Endodermal cell (in vitro differentiated cells): ENCODE results near the gene MTF1. TPM values are rescaled to one million over a fixed set of nuclear protein-coding genes. Genes with fewer than 3 reads are reported as not detected.

Source experiments
- DNase-seq: peaks from one replicate; pipeline ENCODE4 v3.0.0-alpha.2; 2017
- H3K27ac ChIP-seq: 2 replicates; pipeline ENCODE4 v1.5.1; 2013; ENCODE audit warnings: mild to moderate bottlenecking, low read depth, low read length, moderate library complexity
- H3K27me3 ChIP-seq: 2 replicates; pipeline ENCODE4 v1.6.1; 2013; ENCODE audit warnings: mild to moderate bottlenecking, low read length, moderate library complexity; ENCODE audit not compliant: insufficient read depth, control insufficient read depth, poor library complexity, severe bottlenecking
- H3K36me3 ChIP-seq: 2 replicates; pipeline ENCODE4 v1.7.0; 2013; ENCODE audit warnings: mild to moderate bottlenecking, low read length, moderate library complexity; ENCODE audit not compliant: control insufficient read depth, insufficient read depth
- H3K4me1 ChIP-seq: one replicate; pipeline ENCODE4 v1.7.0; 2013; ENCODE audit warnings: low read length; ENCODE audit not compliant: control insufficient read depth, insufficient read depth
- H3K4me3 ChIP-seq: 2 replicates; pipeline ENCODE4 v1.5.1; 2013; ENCODE audit warnings: mild to moderate bottlenecking, low read length, moderate library complexity
- H3K9ac ChIP-seq: 2 replicates; pipeline ENCODE4 v1.6.1; 2013; ENCODE audit warnings: mild to moderate bottlenecking, low read length, moderate library complexity; ENCODE audit not compliant: poor library complexity, severe bottlenecking; ENCODE audit errors: extremely low read depth
- H3K9me3 ChIP-seq: 2 replicates; pipeline ENCODE4 v1.6.1; 2013; ENCODE audit warnings: mild to moderate bottlenecking, low read length, moderate library complexity; ENCODE audit not compliant: control insufficient read depth
- H3K27ac Mint-ChIP-seq: 2 replicates; pipeline ENCODE4 v1.8.0; 2020; ENCODE audit warnings: mixed read lengths
- H3K27me3 Mint-ChIP-seq: 2 replicates; pipeline ENCODE4 v1.8.0; 2021; ENCODE audit warnings: mild to moderate bottlenecking, mixed read lengths; ENCODE audit not compliant: insufficient read depth
- H3K36me3 Mint-ChIP-seq: 2 replicates; pipeline ENCODE4 v1.8.0; 2020; ENCODE audit warnings: low read depth, mixed read lengths
- H3K4me1 Mint-ChIP-seq: 2 replicates; pipeline ENCODE4 v1.8.0; 2020; ENCODE audit warnings: mixed read lengths
- H3K4me3 Mint-ChIP-seq: 2 replicates; pipeline ENCODE4 v1.8.0; 2020; ENCODE audit warnings: mild to moderate bottlenecking, moderate library complexity, mixed read lengths
- H3K9me3 Mint-ChIP-seq: 2 replicates; pipeline ENCODE4 v1.8.0; 2020; ENCODE audit warnings: mild to moderate bottlenecking, mixed read lengths
- WGBS, 2 experiments: methylation state at CpG; one replicate each; pipeline versions ENCODE4 v1.1.5 to v1.1.7; 2013; ENCODE audit warnings: missing lambda C conversion rate in 2 of 2, mixed read lengths in 1 of 2; ENCODE audit not compliant: insufficient coverage in 1 of 2, insufficient read length in 1 of 2; 5-methylcytosine and 5-hydroxymethylcytosine counted together
- total RNA-seq, 2 donors: library from RNA; stranded (reverse); fragmentation: NEBNext Ultra II Directional in 1 of 2; extraction: Animal tissue kit (Norgen Biotek cat#: 25700) in 1 of 2; gene quantifications; 2 replicates in 1 of 2; 3 replicates in 1 of 2; pipeline ENCODE4 v1.2.1, GENCODE V29; 2021
- TF ChIP-seq, protein P1 (sequence below): fragments of 200-600 bp; sonication (generic); conservative IDR thresholded peaks from 2 replicates; pipeline ENCODE4 v1.5.0; 2021; ENCODE audit warnings: antibody characterized with exemption, mild to moderate bottlenecking

MTF1 gene
- total RNA-seq, 2 donors from 2014 or later: 16.6 to 17.1 TPM

DNA sequence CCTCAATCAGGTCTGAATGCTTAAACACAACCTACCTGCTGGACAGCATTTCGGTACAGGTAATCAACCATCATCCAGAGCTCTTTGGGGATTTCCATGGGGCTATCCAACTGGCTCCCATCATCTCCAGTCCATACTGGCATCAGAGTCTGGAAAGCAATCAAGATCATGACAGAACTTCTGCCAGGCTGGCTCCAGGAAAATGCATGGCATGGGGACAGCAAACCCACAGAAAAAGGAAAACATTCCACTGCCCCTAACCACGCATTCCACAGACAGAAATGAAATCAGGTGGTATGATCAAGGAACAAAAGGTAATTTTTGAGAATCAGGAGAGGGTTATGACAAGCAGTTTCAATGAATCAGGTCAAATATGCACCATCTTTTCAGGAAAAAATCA is 9.1 kb upstream of the MTF1 start:
- H3K4me1 ChIP-seq: no peaks in the 10 kb centered on the region
- H3K4me3 ChIP-seq: no peak overlapping the region
- no peaks in the 10 kb centered on the region for H3K27me3 ChIP-seq
- H3K27me3 Mint-ChIP-seq: no peaks in the 10 kb centered on the region
- H3K27ac Mint-ChIP-seq: no peak overlapping the region
- H3K4me1 Mint-ChIP-seq: no peaks in the 10 kb centered on the region
- DNase-seq: no peak
- peaks cover 39% of the 10 kb centered on the region for H3K36me3 Mint-ChIP-seq
- 92 to 94% methylated on average over 1 to 2 of the region's 2 CpGs for WGBS, 2 experiments
- no peaks in the 10 kb centered on the region for H3K9me3 ChIP-seq
- no peak overlapping the region for H3K27ac ChIP-seq
- TF ChIP-seq, protein P1, sequence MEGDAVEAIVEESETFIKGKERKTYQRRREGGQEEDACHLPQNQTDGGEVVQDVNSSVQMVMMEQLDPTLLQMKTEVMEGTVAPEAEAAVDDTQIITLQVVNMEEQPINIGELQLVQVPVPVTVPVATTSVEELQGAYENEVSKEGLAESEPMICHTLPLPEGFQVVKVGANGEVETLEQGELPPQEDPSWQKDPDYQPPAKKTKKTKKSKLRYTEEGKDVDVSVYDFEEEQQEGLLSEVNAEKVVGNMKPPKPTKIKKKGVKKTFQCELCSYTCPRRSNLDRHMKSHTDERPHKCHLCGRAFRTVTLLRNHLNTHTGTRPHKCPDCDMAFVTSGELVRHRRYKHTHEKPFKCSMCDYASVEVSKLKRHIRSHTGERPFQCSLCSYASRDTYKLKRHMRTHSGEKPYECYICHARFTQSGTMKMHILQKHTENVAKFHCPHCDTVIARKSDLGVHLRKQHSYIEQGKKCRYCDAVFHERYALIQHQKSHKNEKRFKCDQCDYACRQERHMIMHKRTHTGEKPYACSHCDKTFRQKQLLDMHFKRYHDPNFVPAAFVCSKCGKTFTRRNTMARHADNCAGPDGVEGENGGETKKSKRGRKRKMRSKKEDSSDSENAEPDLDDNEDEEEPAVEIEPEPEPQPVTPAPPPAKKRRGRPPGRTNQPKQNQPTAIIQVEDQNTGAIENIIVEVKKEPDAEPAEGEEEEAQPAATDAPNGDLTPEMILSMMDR: no peak
- H3K9ac ChIP-seq: no peak overlapping the region
- peaks cover 19% of the 10 kb centered on the region for H3K36me3 ChIP-seq
- no peak overlapping the region for H3K4me3 Mint-ChIP-seq
- H3K9me3 Mint-ChIP-seq: no peaks in the 10 kb centered on the region

DNA sequence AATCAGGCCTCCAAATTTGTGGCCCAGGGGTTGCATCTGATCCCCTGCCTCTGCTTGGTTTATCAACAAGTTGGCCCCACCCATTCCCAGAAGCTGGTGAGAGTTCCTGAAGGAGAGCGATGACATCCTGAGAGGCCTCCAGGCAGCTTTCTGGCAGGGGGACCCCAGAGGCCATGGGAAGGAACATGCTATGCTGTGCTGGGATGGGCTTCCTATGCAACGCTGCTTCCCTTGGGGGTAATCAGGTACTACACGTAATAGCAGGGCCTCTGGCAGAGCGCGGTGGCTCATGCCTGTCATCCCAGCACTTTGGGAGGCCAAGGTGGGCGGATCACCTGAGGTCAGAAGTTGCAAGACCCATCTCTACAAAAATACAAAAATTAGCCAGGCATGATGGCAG is 8.4 kb upstream of the MTF1 start:
- H3K27me3 Mint-ChIP-seq: no peaks in the 10 kb centered on the region
- H3K27ac Mint-ChIP-seq: no peak overlapping the region
- no peak overlapping the region for H3K4me3 Mint-ChIP-seq
- no peak overlapping the region for H3K9ac ChIP-seq
- H3K27ac ChIP-seq: no peak overlapping the region
- no peaks in the 10 kb centered on the region for H3K9me3 Mint-ChIP-seq
- no peaks in the 10 kb centered on the region for H3K4me1 ChIP-seq
- DNase-seq: peak; percentile 66
- no peaks in the 10 kb centered on the region for H3K27me3 ChIP-seq
- H3K4me3 ChIP-seq: no peak overlapping the region
- WGBS, 2 experiments: 91 to 96% methylated on average over 6 of the region's 6 CpGs
- no peaks in the 10 kb centered on the region for H3K9me3 ChIP-seq
- peaks cover 39% of the 10 kb centered on the region for H3K36me3 Mint-ChIP-seq
- H3K36me3 ChIP-seq: peaks cover 12% of the 10 kb centered on the region
- TF ChIP-seq, protein P1: peak; percentile 41
- no peaks in the 10 kb centered on the region for H3K4me1 Mint-ChIP-seq

DNA sequence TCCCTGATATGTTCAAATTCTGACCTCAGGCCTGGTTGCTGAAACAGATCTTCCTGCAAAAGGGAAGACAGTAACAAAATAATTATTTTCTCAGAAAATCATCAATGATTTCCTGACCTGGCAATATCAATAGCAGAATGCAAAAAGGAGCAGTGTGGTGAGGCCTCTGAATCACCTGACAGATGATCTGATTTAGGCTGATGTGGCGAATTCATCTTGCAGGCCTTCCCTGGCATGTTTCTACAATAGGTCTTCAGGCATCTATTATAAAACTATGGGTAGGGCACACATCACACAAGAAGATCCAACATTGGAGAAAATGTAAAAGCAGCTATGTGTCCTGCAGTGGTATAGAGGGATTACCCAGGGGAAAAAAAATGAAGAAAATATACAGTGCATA is 7.1 kb upstream of the MTF1 start:
- no peak overlapping the region for H3K4me3 ChIP-seq

More for the DNA sequence above, 7.1 kb upstream of the MTF1 start:
- 100% methylated on average over 1 of the region's 1 CpG for WGBS, 2 experiments
- TF ChIP-seq, protein P1: no peak
- H3K4me3 Mint-ChIP-seq: no peak overlapping the region
- no peak overlapping the region for H3K27ac Mint-ChIP-seq
- Histone ChIP-seq H3K9me3 (no peaks in the 10 kb centered on the region), H3K27me3 (no peaks in the 10 kb centered on the region), H3K36me3 (peaks cover 14% of the 10 kb centered on the region), H3K4me1 (no peaks in the 10 kb centered on the region), H3K9ac (no peak overlapping the region), H3K27ac (no peak overlapping the region)
- H3K4me1 Mint-ChIP-seq: no peaks in the 10 kb centered on the region
- no peak for DNase-seq
- no peaks in the 10 kb centered on the region for H3K9me3 Mint-ChIP-seq
- peaks cover 41% of the 10 kb centered on the region for H3K36me3 Mint-ChIP-seq
- no peaks in the 10 kb centered on the region for H3K27me3 Mint-ChIP-seq
